22Rv1 (cell line): ENCODE data around the gene OVAAL.

Experiments
- H3K27ac ChIP-seq: fragments of 450-650 bp; 2 replicates; pipeline ENCODE4 v1.5.1; 2017
- ZFX ChIP-seq: fragments of 450-650 bp; IDR thresholded peaks from 2 replicates; pipeline ENCODE4 v1.6.1; 2017; ENCODE audit warnings: antibody characterized with exemption, borderline replicate concordance
- TF ChIP-seq, protein P1 (sequence below): fragments of 450-650 bp; IDR thresholded peaks from 2 replicates; pipeline ENCODE4 v1.5.1; 2017; ENCODE audit warnings: mild to moderate bottlenecking

OVAAL gene

DNA sequence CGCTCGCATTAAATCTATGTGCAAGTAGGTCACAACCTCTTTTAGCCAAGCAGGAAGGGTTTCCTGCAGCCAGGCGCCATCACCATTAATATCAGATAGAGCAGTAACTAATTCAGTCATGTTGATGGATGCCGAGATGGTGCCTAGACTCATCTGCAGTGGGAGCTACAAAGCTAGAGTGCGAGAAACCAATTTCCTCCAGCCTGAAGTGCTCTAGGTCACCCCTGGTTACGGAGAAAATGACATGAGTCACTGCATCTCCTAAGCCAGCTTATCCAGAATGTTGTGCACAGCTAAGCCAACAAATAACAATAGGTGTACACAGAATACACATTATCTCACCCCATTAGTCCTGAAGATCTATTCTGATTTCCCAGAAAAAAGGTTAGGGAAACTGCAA, 36.0 kb downstream of the OVAAL start:
- H3K27ac ChIP-seq, result no peak overlapping the region
- TF ChIP-seq, protein P1, sequence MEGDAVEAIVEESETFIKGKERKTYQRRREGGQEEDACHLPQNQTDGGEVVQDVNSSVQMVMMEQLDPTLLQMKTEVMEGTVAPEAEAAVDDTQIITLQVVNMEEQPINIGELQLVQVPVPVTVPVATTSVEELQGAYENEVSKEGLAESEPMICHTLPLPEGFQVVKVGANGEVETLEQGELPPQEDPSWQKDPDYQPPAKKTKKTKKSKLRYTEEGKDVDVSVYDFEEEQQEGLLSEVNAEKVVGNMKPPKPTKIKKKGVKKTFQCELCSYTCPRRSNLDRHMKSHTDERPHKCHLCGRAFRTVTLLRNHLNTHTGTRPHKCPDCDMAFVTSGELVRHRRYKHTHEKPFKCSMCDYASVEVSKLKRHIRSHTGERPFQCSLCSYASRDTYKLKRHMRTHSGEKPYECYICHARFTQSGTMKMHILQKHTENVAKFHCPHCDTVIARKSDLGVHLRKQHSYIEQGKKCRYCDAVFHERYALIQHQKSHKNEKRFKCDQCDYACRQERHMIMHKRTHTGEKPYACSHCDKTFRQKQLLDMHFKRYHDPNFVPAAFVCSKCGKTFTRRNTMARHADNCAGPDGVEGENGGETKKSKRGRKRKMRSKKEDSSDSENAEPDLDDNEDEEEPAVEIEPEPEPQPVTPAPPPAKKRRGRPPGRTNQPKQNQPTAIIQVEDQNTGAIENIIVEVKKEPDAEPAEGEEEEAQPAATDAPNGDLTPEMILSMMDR, result no peak
- no peak for TF ChIP-seq ZFX

DNA sequence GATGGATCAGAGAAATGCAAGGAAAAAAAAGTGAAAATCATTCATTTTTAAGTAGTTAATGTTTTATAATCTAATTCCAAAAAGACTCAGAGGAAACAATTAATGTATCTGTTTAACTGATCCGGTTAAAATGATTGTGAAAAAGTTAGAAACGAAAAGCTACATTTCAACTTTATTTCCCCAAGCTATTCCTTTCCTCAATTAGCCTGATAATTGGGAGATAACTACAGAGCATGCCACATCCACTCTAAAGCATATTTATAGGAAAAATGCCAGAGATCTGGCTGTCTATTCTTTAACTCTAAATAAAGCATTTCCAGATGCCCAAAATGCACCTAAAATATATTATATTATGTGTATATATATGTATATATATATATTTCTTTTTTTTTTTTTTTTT, 37.2 kb downstream of the OVAAL start:
- no peak overlapping the region for H3K27ac ChIP-seq
- TF ChIP-seq ZFX, result no peak
- TF ChIP-seq, protein P1, result no peak

DNA sequence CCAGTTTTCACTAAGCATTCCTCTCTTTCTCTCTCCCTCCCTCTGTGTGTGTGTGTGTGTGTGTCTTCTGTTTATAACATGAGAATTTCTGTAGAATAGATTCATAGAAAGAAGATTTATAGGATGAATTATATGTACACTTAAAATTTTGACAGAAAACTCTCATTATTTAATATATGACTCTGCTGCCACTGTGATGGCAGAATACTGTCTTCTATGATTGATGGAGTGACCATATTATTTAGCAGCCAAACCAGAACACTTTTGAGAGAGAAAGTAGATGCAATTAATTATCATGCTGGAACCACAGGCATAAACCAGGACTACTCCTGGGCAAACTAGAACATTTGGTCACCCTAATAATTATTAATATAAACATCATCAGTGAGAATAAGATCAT, 38.8 kb downstream of the OVAAL start:
- no peak overlapping the region for H3K27ac ChIP-seq
- TF ChIP-seq ZFX, result no peak
- TF ChIP-seq, protein P1, result no peak

DNA sequence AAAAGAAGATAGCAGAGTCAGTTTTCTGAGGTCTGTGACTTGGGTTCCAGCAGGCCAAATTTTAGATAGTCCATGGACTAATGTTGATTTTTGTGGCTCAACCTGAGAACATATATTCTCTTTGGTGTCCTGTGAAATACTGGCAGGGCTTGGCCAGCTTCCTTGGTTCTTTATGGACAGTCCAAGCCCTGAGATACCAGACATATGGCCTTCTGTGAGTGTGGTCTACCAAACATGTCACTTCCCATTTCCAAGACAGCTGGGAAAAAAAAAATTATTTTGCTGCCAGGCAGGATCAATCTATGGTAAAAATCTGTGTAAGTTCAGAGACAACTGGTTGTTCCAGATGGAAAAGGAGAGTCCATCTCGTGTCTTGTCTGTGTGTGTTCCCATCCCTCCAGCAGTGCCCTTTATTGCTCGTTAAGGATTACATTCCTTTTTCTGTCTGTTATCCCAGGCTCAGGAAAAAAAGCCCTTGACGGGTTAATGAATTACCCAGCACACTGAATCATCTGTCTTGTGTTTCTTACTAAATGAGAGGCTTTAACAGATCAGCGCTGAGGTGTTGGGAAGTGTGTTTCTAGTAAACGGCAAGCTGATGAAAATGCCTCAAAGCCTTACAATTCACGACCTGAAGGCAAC, 39.7 kb downstream of the OVAAL start:
- TF ChIP-seq, protein P1, result no peak
- no peak for TF ChIP-seq ZFX
- peak overlapping the region; percentile 21; the same call in 1 of the 2 replicates for H3K27ac ChIP-seq

DNA sequence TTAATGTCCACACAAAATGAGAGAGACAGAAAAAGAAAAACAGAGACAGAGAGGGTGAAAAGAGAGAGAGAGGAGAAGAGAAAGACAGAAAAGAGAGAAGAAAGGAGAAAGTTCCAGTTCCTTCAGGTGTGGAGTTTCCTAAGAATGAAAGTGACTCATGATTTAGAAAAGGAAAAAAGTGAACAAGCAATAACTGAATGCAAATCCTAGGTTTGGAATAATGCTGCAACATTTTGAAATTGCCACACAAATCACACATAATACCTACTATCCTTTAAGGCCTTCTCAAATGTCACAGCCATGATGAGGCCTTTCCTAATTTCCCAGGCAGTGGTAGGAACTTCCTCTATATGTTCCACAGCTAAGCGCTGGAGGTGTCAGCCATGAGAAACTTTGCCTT, 41.6 kb downstream of the OVAAL start:
- H3K27ac ChIP-seq, result no peak overlapping the region
- no peak for TF ChIP-seq ZFX
- TF ChIP-seq, protein P1, result no peak

DNA sequence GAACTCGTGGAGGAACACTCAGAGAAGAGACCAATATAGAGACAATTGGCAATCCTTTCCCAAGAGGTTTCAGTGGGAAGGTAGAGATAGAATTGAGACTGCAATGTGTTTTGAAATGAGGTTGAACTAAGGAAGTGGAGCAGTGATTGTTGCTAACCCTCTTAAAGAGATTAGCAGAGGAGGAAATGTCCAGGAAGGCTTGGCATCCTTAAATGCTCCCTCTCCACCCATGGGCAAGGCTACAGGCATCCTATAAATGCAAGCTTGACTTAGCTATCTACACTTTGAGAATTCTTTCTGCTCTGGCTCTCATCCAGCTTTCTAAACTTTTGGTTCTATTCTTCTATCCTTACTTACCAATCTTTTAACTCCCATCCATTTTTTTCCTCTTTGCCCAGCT, 42.7 kb downstream of the OVAAL start:
- TF ChIP-seq, protein P1, result no peak
- TF ChIP-seq ZFX, result no peak

DNA sequence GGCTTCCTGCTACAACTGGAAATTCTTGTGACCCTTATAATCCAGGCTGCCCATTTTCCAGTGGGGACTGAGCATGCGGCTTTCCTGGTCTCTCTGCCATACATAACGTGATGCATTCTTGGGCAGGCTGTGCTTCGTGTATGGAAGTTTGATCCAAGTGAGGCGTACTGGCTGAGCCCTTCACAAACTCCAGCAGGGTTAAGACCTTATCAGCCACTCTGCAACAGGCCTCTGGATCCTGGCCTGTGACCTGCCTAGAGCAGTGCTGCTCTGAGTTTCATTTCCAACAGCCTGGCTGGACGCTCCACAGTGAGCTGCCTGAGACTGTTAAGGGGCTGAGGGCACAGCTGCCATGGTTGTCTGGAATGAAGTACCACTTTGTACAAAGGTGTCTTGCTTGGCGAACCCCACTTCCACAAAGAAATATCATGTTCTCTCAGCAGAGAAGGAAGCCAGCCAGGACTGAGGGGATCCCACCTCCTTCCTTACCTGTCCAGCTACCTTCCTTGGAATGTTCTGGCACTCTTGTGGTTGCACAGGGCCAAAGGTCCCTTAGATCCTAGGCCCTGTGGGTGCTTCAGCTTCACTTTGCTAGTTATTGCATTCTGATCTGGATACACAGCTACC, 44.6 kb downstream of the OVAAL start:
- H3K27ac ChIP-seq, result no peak overlapping the region
- TF ChIP-seq, protein P1, result no peak
- no peak for TF ChIP-seq ZFX

More for the DNA sequence above, 42.7 kb downstream of the OVAAL start:
- H3K27ac ChIP-seq, result no peak overlapping the region
